ENCODE results near the gene TNS4. TPM values are rescaled to one million over a fixed set of nuclear protein-coding genes. Genes with fewer than 3 reads are reported as not detected.

TNS4 gene
- total RNA-seq, 1 donor from 2014 or later, result 0.78 TPM

- DNase-seq (no peak), ATAC-seq (no peak)
- H3K9me3 ChIP-seq, result no peaks in the 10 kb centered on the region
- no peak overlapping the region for H3K4me3 ChIP-seq
- no peak overlapping the region for H3K27ac ChIP-seq
- intact Hi-C loops (cut with DNase I), result no loop called here
- H3K36me3 ChIP-seq, result no peaks in the 10 kb centered on the region
- no peaks in the 10 kb centered on the region for H3K27me3 ChIP-seq
- no peak for TF ChIP-seq CTCF (IDR thresholded peaks at IDR 0.05)
- H3K4me1 ChIP-seq, result peaks cover 3% of the 10 kb centered on the region
Observed at GRCh38 chr17:40506786-40507185, 5.4 kb upstream of the TNS4 start.

GRCh38 chr17:40503154-40503553 lies 1.7 kb upstream of the TNS4 start:
- Histone ChIP-seq H3K27me3 (no peaks in the 10 kb centered on the region), H3K36me3 (no peaks in the 10 kb centered on the region), H3K27ac (no peak overlapping the region), H3K4me1 (peaks cover 21% of the 10 kb centered on the region), H3K9me3 (no peaks in the 10 kb centered on the region), H3K4me3 (no peak overlapping the region)
- ATAC-seq (no peak), DNase-seq (no peak)
- intact Hi-C loops (cut with DNase I), result no loop called here
- TF ChIP-seq CTCF (IDR thresholded peaks at IDR 0.05), result no peak

- H3K27ac ChIP-seq, result no peak overlapping the region
- no peaks in the 10 kb centered on the region for H3K9me3 ChIP-seq
- H3K4me1 ChIP-seq, result peaks cover 21% of the 10 kb centered on the region
- H3K4me3 ChIP-seq, result no peak overlapping the region
- DNase-seq (peak; percentile 30), ATAC-seq (no peak)
- H3K27me3 ChIP-seq, result no peaks in the 10 kb centered on the region
- TF ChIP-seq CTCF (IDR thresholded peaks at IDR 0.05), result no peak
- intact Hi-C loops (cut with DNase I), result no loop called here
- no peaks in the 10 kb centered on the region for H3K36me3 ChIP-seq
Observed at GRCh38 chr17:40502716-40503115, 1.3 kb upstream of the TNS4 start.

- H3K27me3 ChIP-seq, result no peaks in the 10 kb centered on the region
- ATAC-seq (no peak), DNase-seq (no peak)
- intact Hi-C loops (cut with DNase I), result no loop called here
- no peak for TF ChIP-seq CTCF (IDR thresholded peaks at IDR 0.05)
- H3K36me3 ChIP-seq, result no peaks in the 10 kb centered on the region
- no peak overlapping the region for H3K4me3 ChIP-seq
- peaks cover 21% of the 10 kb centered on the region for H3K4me1 ChIP-seq
- H3K9me3 ChIP-seq, result no peaks in the 10 kb centered on the region
- H3K27ac ChIP-seq, result no peak overlapping the region
Observed at GRCh38 chr17:40500709-40501108, 714 bp downstream of the TNS4 start.

- Histone ChIP-seq H3K4me3 (no peak overlapping the region), H3K4me1 (peaks cover 21% of the 10 kb centered on the region), H3K27ac (no peak overlapping the region), H3K36me3 (no peaks in the 10 kb centered on the region), H3K9me3 (no peaks in the 10 kb centered on the region), H3K27me3 (no peaks in the 10 kb centered on the region)
- intact Hi-C loops (cut with DNase I), result no loop called here
- no peak for TF ChIP-seq CTCF (IDR thresholded peaks at IDR 0.05)
- DNase-seq, result no peak
- ATAC-seq, result no peak
Observed at GRCh38 chr17:40500190-40500589, 1.2 kb downstream of the TNS4 start.

GRCh38 chr17:40499551-40500189 lies 1.8 kb downstream of the TNS4 start:
- H3K4me3 ChIP-seq, result no peak overlapping the region
- H3K27me3 ChIP-seq, result no peaks in the 10 kb centered on the region
- no peaks in the 10 kb centered on the region for H3K36me3 ChIP-seq
- intact Hi-C loops (cut with DNase I), result no loop called here
- DNase-seq (peak; percentile 92), ATAC-seq (peak; percentile 92)
- no peak for TF ChIP-seq CTCF (IDR thresholded peaks at IDR 0.05)
- H3K4me1 ChIP-seq, result peaks cover 21% of the 10 kb centered on the region
- no peak overlapping the region for H3K27ac ChIP-seq
- no peaks in the 10 kb centered on the region for H3K9me3 ChIP-seq
